HepG2 (cell line): Measurements from ENCODE around the gene TAS1R3. TPM values are rescaled to one million over a fixed set of nuclear protein-coding genes. Genes with fewer than 3 reads are reported as not detected.

ENCODE experiments used
- ARNT2 ChIP-seq: sonication (generic); formaldehyde crosslinking; IDR thresholded peaks from 2 replicates; pipeline ENCODE4 v1.8.0; 2022; ENCODE audit warnings: mild to moderate bottlenecking, low read depth, missing genetic modification reagents, moderate library complexity
- ATF7-NPFF ChIP-seq: sonication (generic); formaldehyde crosslinking; IDR thresholded peaks from 2 replicates; pipeline ENCODE4 v1.8.1; 2023; ENCODE audit warnings: mild to moderate bottlenecking, low read depth, missing genetic modification reagents, moderate library complexity
- BRCA1 ChIP-seq: sonication (generic); formaldehyde crosslinking; IDR thresholded peaks from 2 replicates; pipeline ENCODE4 v1.4.0; 2020; ENCODE audit warnings: missing genetic modification reagents
- DMTF1 ChIP-seq: sonication (generic); formaldehyde crosslinking; IDR thresholded peaks from 2 replicates; pipeline ENCODE4 v1.4.0; 2020; ENCODE audit warnings: mild to moderate bottlenecking, missing genetic modification reagents
- ETV6 ChIP-seq: sonication (generic); formaldehyde crosslinking; conservative IDR thresholded peaks from 2 replicates; pipeline ENCODE4 v1.4.0; 2020; ENCODE audit warnings: missing genetic modification reagents
- JUNB ChIP-seq: sonication (generic); formaldehyde crosslinking; IDR thresholded peaks from 2 replicates; pipeline ENCODE4 v1.8.0; 2022; ENCODE audit warnings: missing genetic modification reagents, mild to moderate bottlenecking, borderline replicate concordance
- KLF13 ChIP-seq: sonication (generic); formaldehyde crosslinking; IDR thresholded peaks from 2 replicates; pipeline ENCODE4 v1.4.0; 2020; ENCODE audit warnings: mild to moderate bottlenecking, missing genetic modification reagents
- PCBP2 ChIP-seq: fragments of 200-400 bp; formaldehyde crosslinking; optimal IDR thresholded peaks from 2 replicates; pipeline ENCODE3; 2018; ENCODE audit warnings: low read length, low read depth; ENCODE audit not compliant: poor library complexity, severe bottlenecking
- POLR2AphosphoS5 ChIP-seq: IDR thresholded peaks from 2 replicates; pipeline ENCODE4 v1.6.1; 2012; ENCODE audit warnings: low read depth, low read length
- RBAK ChIP-seq: sonication (generic); formaldehyde crosslinking; IDR thresholded peaks from 2 replicates; pipeline ENCODE4 v1.5.1; 2020; ENCODE audit warnings: mild to moderate bottlenecking, missing genetic modification reagents
- SIN3A ChIP-seq: IDR thresholded peaks from 2 replicates; pipeline ENCODE4 v1.6.1; 2011; ENCODE audit warnings: low read depth, mild to moderate bottlenecking, control low read depth, low read length, borderline replicate concordance
- THAP9 ChIP-seq: sonication (generic); formaldehyde crosslinking; IDR thresholded peaks from 2 replicates; pipeline ENCODE4; 2020; ENCODE audit warnings: missing genetic modification reagents, mild to moderate bottlenecking, borderline replicate concordance
- ZFP1 ChIP-seq: IDR thresholded peaks from 2 replicates; pipeline ENCODE4 v1.6.1; 2016
- ZNF263 ChIP-seq: sonication (generic); formaldehyde crosslinking; IDR thresholded peaks from 2 replicates; pipeline ENCODE4 v1.4.0; 2020; ENCODE audit warnings: missing genetic modification reagents
- ZNF276 ChIP-seq: sonication (generic); formaldehyde crosslinking; IDR thresholded peaks from 2 replicates; pipeline ENCODE4 v1.4.0; 2020; ENCODE audit warnings: mild to moderate bottlenecking, low read depth, missing genetic modification reagents
- ZNF550 ChIP-seq: sonication (generic); formaldehyde crosslinking; IDR thresholded peaks from 2 replicates; pipeline ENCODE4 v1.4.0; 2020; ENCODE audit warnings: mild to moderate bottlenecking, missing genetic modification reagents, borderline replicate concordance
- ZNF569 ChIP-seq: sonication (generic); formaldehyde crosslinking; IDR thresholded peaks from 2 replicates; pipeline ENCODE4 v1.5.0; 2020; ENCODE audit warnings: mild to moderate bottlenecking, missing genetic modification reagents, moderate library complexity, borderline replicate concordance
- ZNF691 ChIP-seq: sonication (generic); formaldehyde crosslinking; IDR thresholded peaks from 2 replicates; pipeline ENCODE4 v1.4.0; 2020; ENCODE audit warnings: missing genetic modification reagents, low read depth, mild to moderate bottlenecking, borderline replicate concordance
- ZUFSP ChIP-seq: sonication (generic); formaldehyde crosslinking; IDR thresholded peaks from 2 replicates; pipeline ENCODE4 v1.9.0; 2021; ENCODE audit warnings: missing genetic modification reagents, mild to moderate bottlenecking, borderline replicate concordance
- polyA plus RNA-seq, 8 experiments: library from polyadenylated mRNA; depleted of rRNA in 3 of 8; stranded (reverse) in 7 of 8; unstranded in 1 of 8; fragments of >200 nt; fragmentation: Illumina TruSeq in 4 of 8; extraction: Trizol in 4 of 8; gene quantifications; 2 replicates each; pipeline versions ENCODE4 v1.2.1 to v1.2.3, GENCODE V29; 2011 to 2016; ENCODE audit warnings: low read depth in 4 of 8, missing spikeins in 1 of 8, mixed read lengths in 1 of 8; ENCODE audit not compliant: insufficient read depth in 1 of 8
- total RNA-seq, 5 experiments: library from RNA; depleted of rRNA; stranded (reverse); fragments of >200 nt; fragmentation: Illumina TruSeq; extraction: Trizol; gene quantifications; 2 replicates each; pipeline ENCODE4 v1.2.3, GENCODE V29; 2016; ENCODE audit warnings: low read depth in 1 of 5

The TAS1R3 gene
- total and polyA plus RNA-seq, 2 of the 13 experiments (the other 11 are each of a cell fraction or from before 2014, with no cell fraction given): 0.13 to 0.15 TPM

- TF ChIP-seq ZNF550 (CRISPR knock-in tag) (no peak), ZUFSP (CRISPR knock-in tag) (no peak), RBAK (CRISPR knock-in tag) (no peak), POLR2AphosphoS5 (no peak), KLF13 (0 out of 2 replicates have a peak, but pooled peaks have one; percentile 22), ZNF276 (CRISPR knock-in tag) (no peak), ARNT2 (CRISPR knock-in tag) (no peak), DMTF1 (CRISPR knock-in tag) (no peak), ZNF263 (CRISPR knock-in tag) (peak; percentile 67), ZNF569 (CRISPR knock-in tag) (no peak), PCBP2 (no peak), ZNF691 (no peak), ATF7-NPFF (peak; percentile 18; the same call in 1 of the 2 replicates), THAP9 (CRISPR knock-in tag) (0 out of 2 replicates have a peak, but pooled peaks have one; percentile 13), ZFP1 (CRISPR knock-in tag) (no peak), BRCA1 (CRISPR knock-in tag) (no peak), JUNB (CRISPR knock-in tag) (no peak), SIN3A (no peak), ETV6 (no peak)
Measured at GRCh38 chr1:1351511-1352427, 20.7 kb downstream of the TAS1R3 start (continued).
